ENCODE data around the gene NUP88. TPM values are rescaled to one million over a fixed set of nuclear protein-coding genes. Genes with fewer than 3 reads are reported as not detected.

The NUP88 gene
- polyA plus RNA-seq, 1 donor: 55.3 TPM

GRCh38 chr17:5422505-5422904, 3.0 kb upstream of the NUP88 start:
- H3K27ac ChIP-seq (ENCODE audit: low read length): no peak overlapping the region
- H3K36me3 ChIP-seq (ENCODE audit: control insufficient read depth, insufficient read depth, low read length): peaks cover 52% of the 10 kb centered on the region
- no peaks in the 10 kb centered on the region for H3K27me3 ChIP-seq (ENCODE audit: control insufficient read depth, insufficient read depth, low read length)
- WGBS (ENCODE audit: insufficient coverage, low lambda C conversion rate): no CpG with 5 or more reads among the region's 2 CpGs
- peaks cover 6% of the 10 kb centered on the region for H3K4me1 ChIP-seq (ENCODE audit: control insufficient read depth, insufficient read depth, low read length)
- H3K4me3 ChIP-seq (ENCODE audit: low read length): no peak overlapping the region
- DNase-seq: no peak
- H3K9me3 ChIP-seq (ENCODE audit: control insufficient read depth, low read depth, low read length): no peaks in the 10 kb centered on the region

GRCh38 chr17:5419959-5420653, 644 bp upstream of the NUP88 start, which contains the start of gene RPAIN:
TSS of gene RPAIN (plus strand) at chr17:5420182. CDS start at chr17:5420211, 29 bp downstream.
- Histone ChIP-seq H3K27ac (ENCODE audit: low read length) (peak within 1 kb of the TSS; percentile 93), H3K27me3 (ENCODE audit: control insufficient read depth, insufficient read depth, low read length) (no peaks in the 10 kb centered on the region), H3K4me1 (ENCODE audit: control insufficient read depth, insufficient read depth, low read length) (peaks cover 11% of the 10 kb centered on the region), H3K36me3 (ENCODE audit: control insufficient read depth, insufficient read depth, low read length) (peaks cover 42% of the 10 kb centered on the region), H3K9me3 (ENCODE audit: control insufficient read depth, low read depth, low read length) (no peaks in the 10 kb centered on the region), H3K4me3 (ENCODE audit: low read length) (peak within 1 kb of the TSS; percentile 91)
- no CpG with 5 or more reads among the region's 41 CpGs for WGBS (ENCODE audit: insufficient coverage, low lambda C conversion rate)
- peak in 1 of 2 donors; percentile 88 for DNase-seq

- Histone ChIP-seq H3K27ac (ENCODE audit: low read length) (peak overlapping the region; percentile 93), H3K4me3 (ENCODE audit: low read length) (peak overlapping the region; percentile 91), H3K4me1 (ENCODE audit: control insufficient read depth, insufficient read depth, low read length) (peaks cover 11% of the 10 kb centered on the region), H3K9me3 (ENCODE audit: control insufficient read depth, low read depth, low read length) (no peaks in the 10 kb centered on the region), H3K27me3 (ENCODE audit: control insufficient read depth, insufficient read depth, low read length) (no peaks in the 10 kb centered on the region), H3K36me3 (ENCODE audit: control insufficient read depth, insufficient read depth, low read length) (peaks cover 37% of the 10 kb centered on the region)
- peak; percentile 60 to 80 for DNase-seq
- 0% methylated on average over 4 of the region's 26 CpGs for WGBS (ENCODE audit: insufficient coverage, low lambda C conversion rate)
Measured at GRCh38 chr17:5418858-5419355, 555 bp downstream of the NUP88 start.

GRCh38 chr17:5416901-5417300, 2.6 kb downstream of the NUP88 start:
- peaks cover 36% of the 10 kb centered on the region for H3K36me3 ChIP-seq (ENCODE audit: control insufficient read depth, insufficient read depth, low read length)
- no CpG with 5 or more reads among the region's 2 CpGs for WGBS (ENCODE audit: insufficient coverage, low lambda C conversion rate)
- no peaks in the 10 kb centered on the region for H3K9me3 ChIP-seq (ENCODE audit: control insufficient read depth, low read depth, low read length)
- peak overlapping the region; percentile 12 for H3K27ac ChIP-seq (ENCODE audit: low read length)
- peak; percentile 38 to 70 for DNase-seq
- no peaks in the 10 kb centered on the region for H3K27me3 ChIP-seq (ENCODE audit: control insufficient read depth, insufficient read depth, low read length)
- H3K4me1 ChIP-seq (ENCODE audit: control insufficient read depth, insufficient read depth, low read length): peaks cover 11% of the 10 kb centered on the region
- H3K4me3 ChIP-seq (ENCODE audit: low read length): no peak overlapping the region

GRCh38 chr17:5413682-5414081, 5.8 kb downstream of the NUP88 start:
- Histone ChIP-seq H3K4me3 (ENCODE audit: low read length) (no peak overlapping the region), H3K9me3 (ENCODE audit: control insufficient read depth, low read depth, low read length) (no peaks in the 10 kb centered on the region), H3K27me3 (ENCODE audit: control insufficient read depth, insufficient read depth, low read length) (no peaks in the 10 kb centered on the region), H3K27ac (ENCODE audit: low read length) (peak overlapping the region; percentile 53), H3K36me3 (ENCODE audit: control insufficient read depth, insufficient read depth, low read length) (peaks cover 51% of the 10 kb centered on the region), H3K4me1 (ENCODE audit: control insufficient read depth, insufficient read depth, low read length) (peaks cover 7% of the 10 kb centered on the region)
- 89% methylated on average over 3 of the region's 4 CpGs for WGBS (ENCODE audit: insufficient coverage, low lambda C conversion rate)
- DNase-seq: peak; percentile 14 to 26

GRCh38 chr17:5410594-5411272, 8.7 kb downstream of the NUP88 start:
- Histone ChIP-seq H3K9me3 (ENCODE audit: control insufficient read depth, low read depth, low read length) (no peaks in the 10 kb centered on the region), H3K27ac (ENCODE audit: low read length) (no peak overlapping the region), H3K36me3 (ENCODE audit: control insufficient read depth, insufficient read depth, low read length) (peaks cover 77% of the 10 kb centered on the region), H3K27me3 (ENCODE audit: control insufficient read depth, insufficient read depth, low read length) (no peaks in the 10 kb centered on the region), H3K4me1 (ENCODE audit: control insufficient read depth, insufficient read depth, low read length) (no peaks in the 10 kb centered on the region), H3K4me3 (ENCODE audit: low read length) (no peak overlapping the region)
- no peak for DNase-seq
- 100% methylated on average over 1 of the region's 7 CpGs for whole genome bisulfite sequencing (ENCODE audit: insufficient coverage, low lambda C conversion rate)

GRCh38 chr17:5408186-5408585, 11.3 kb downstream of the NUP88 start:
- Histone ChIP-seq H3K4me3 (ENCODE audit: low read length) (no peak overlapping the region), H3K9me3 (ENCODE audit: control insufficient read depth, low read depth, low read length) (no peaks in the 10 kb centered on the region), H3K36me3 (ENCODE audit: control insufficient read depth, insufficient read depth, low read length) (peaks cover 79% of the 10 kb centered on the region), H3K4me1 (ENCODE audit: control insufficient read depth, insufficient read depth, low read length) (no peaks in the 10 kb centered on the region), H3K27me3 (ENCODE audit: control insufficient read depth, insufficient read depth, low read length) (no peaks in the 10 kb centered on the region), H3K27ac (ENCODE audit: low read length) (no peak overlapping the region)
- WGBS (ENCODE audit: insufficient coverage, low lambda C conversion rate): 83% methylated on average over 2 of the region's 5 CpGs
- no peak for DNase-seq

- Histone ChIP-seq H3K9me3 (ENCODE audit: control insufficient read depth, low read depth, low read length) (no peaks in the 10 kb centered on the region), H3K4me3 (ENCODE audit: low read length) (no peak overlapping the region), H3K27me3 (ENCODE audit: control insufficient read depth, insufficient read depth, low read length) (no peaks in the 10 kb centered on the region), H3K27ac (ENCODE audit: low read length) (no peak overlapping the region), H3K4me1 (ENCODE audit: control insufficient read depth, insufficient read depth, low read length) (no peaks in the 10 kb centered on the region), H3K36me3 (ENCODE audit: control insufficient read depth, insufficient read depth, low read length) (peaks cover 72% of the 10 kb centered on the region)
- no peak for DNase-seq
- 50% methylated on average over 1 of the region's 4 CpGs for whole genome bisulfite sequencing (ENCODE audit: insufficient coverage, low lambda C conversion rate)
Measured at GRCh38 chr17:5405400-5405799, 14.1 kb downstream of the NUP88 start.

GRCh38 chr17:5399767-5400166, 19.7 kb downstream of the NUP88 start:
- no peak for DNase-seq
- Histone ChIP-seq H3K4me1 (ENCODE audit: control insufficient read depth, insufficient read depth, low read length) (no peaks in the 10 kb centered on the region), H3K36me3 (ENCODE audit: control insufficient read depth, insufficient read depth, low read length) (peaks cover 59% of the 10 kb centered on the region), H3K4me3 (ENCODE audit: low read length) (no peak overlapping the region), H3K27ac (ENCODE audit: low read length) (no peak overlapping the region), H3K27me3 (ENCODE audit: control insufficient read depth, insufficient read depth, low read length) (no peaks in the 10 kb centered on the region), H3K9me3 (ENCODE audit: control insufficient read depth, low read depth, low read length) (no peaks in the 10 kb centered on the region)
- 58% methylated on average over 2 of the region's 6 CpGs for WGBS (ENCODE audit: insufficient coverage, low lambda C conversion rate)

GRCh38 chr17:5396612-5397011, 22.9 kb downstream of the NUP88 start:
- DNase-seq: no peak
- Histone ChIP-seq H3K27me3 (ENCODE audit: control insufficient read depth, insufficient read depth, low read length) (no peaks in the 10 kb centered on the region), H3K4me3 (ENCODE audit: low read length) (no peak overlapping the region), H3K9me3 (ENCODE audit: control insufficient read depth, low read depth, low read length) (no peaks in the 10 kb centered on the region), H3K27ac (ENCODE audit: low read length) (no peak overlapping the region), H3K4me1 (ENCODE audit: control insufficient read depth, insufficient read depth, low read length) (no peaks in the 10 kb centered on the region), H3K36me3 (ENCODE audit: control insufficient read depth, insufficient read depth, low read length) (peaks cover 65% of the 10 kb centered on the region)
- WGBS (ENCODE audit: insufficient coverage, low lambda C conversion rate): 86% methylated on average over 1 of the region's 2 CpGs
